H1 (cell line): Measurements from ENCODE around the gene SPECC1. TPM values are rescaled to one million over a fixed set of nuclear protein-coding genes. Genes with fewer than 3 reads are reported as not detected.

Experiments
- EGR1 ChIP-seq: IDR thresholded peaks from 2 replicates; pipeline ENCODE4 v1.6.1; 2011; ENCODE audit warnings: low read depth, low read length, borderline replicate concordance
- polyA plus RNA-seq, 7 experiments: library from polyadenylated mRNA; depleted of rRNA in 3 of 7; stranded (reverse) in 5 of 7; unstranded in 2 of 7; fragments of >200 nt in 5 of 7; fragments of 200-250 nt in 2 of 7; gene quantifications; 1 replicate in 5 of 7; 2 replicates in 1 of 7; 4 replicates in 1 of 7; pipeline versions ENCODE4 v1.2.1 to v1.2.3, GENCODE V29; 2011 to 2013; ENCODE audit warnings: missing spikeins in 2 of 7, mixed read lengths in 2 of 7
- total RNA-seq: library from RNA; stranded (reverse); fragmentation: NEBNext Ultra II Directional; extraction: Animal tissue kit (Norgen Biotek cat#: 25700); gene quantifications from 2 replicates; pipeline ENCODE4 v1.2.1, GENCODE V29; 2021
- TF ChIP-seq, protein P1 (sequence below): fragments of 300-600 bp; sonication (generic); IDR thresholded peaks from 2 replicates; pipeline ENCODE4 v1.7.1; 2012; ENCODE audit warnings: low read length, moderate library complexity, mild to moderate bottlenecking, inconsistent platforms; ENCODE audit not compliant: insufficient replicate concordance

SPECC1 gene
- total and polyA plus RNA-seq, 2 of the 8 experiments (the other 6 are each of a cell fraction or from before 2014, with no cell fraction given) = 35.8 to 87.9 TPM

DNA sequence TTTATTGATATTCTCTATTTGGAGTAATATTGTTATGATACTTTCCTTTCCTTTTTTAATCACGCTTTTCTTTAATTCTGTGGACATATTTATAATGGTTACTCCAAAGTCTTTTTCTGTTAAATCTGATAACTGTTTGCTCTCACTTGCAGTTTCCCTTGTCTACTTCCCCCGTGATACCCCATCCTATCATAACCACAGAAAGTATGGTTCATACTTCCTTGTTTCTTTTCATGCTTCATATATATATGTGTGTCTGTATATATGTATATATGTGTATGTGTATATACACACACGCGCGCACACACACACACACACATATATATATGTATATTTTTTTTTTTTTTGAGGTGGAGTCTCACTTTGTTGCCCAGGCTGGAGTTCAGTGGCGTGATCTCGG, 23.5 kb downstream of the SPECC1 start (continued):
- TF ChIP-seq, protein P1, sequence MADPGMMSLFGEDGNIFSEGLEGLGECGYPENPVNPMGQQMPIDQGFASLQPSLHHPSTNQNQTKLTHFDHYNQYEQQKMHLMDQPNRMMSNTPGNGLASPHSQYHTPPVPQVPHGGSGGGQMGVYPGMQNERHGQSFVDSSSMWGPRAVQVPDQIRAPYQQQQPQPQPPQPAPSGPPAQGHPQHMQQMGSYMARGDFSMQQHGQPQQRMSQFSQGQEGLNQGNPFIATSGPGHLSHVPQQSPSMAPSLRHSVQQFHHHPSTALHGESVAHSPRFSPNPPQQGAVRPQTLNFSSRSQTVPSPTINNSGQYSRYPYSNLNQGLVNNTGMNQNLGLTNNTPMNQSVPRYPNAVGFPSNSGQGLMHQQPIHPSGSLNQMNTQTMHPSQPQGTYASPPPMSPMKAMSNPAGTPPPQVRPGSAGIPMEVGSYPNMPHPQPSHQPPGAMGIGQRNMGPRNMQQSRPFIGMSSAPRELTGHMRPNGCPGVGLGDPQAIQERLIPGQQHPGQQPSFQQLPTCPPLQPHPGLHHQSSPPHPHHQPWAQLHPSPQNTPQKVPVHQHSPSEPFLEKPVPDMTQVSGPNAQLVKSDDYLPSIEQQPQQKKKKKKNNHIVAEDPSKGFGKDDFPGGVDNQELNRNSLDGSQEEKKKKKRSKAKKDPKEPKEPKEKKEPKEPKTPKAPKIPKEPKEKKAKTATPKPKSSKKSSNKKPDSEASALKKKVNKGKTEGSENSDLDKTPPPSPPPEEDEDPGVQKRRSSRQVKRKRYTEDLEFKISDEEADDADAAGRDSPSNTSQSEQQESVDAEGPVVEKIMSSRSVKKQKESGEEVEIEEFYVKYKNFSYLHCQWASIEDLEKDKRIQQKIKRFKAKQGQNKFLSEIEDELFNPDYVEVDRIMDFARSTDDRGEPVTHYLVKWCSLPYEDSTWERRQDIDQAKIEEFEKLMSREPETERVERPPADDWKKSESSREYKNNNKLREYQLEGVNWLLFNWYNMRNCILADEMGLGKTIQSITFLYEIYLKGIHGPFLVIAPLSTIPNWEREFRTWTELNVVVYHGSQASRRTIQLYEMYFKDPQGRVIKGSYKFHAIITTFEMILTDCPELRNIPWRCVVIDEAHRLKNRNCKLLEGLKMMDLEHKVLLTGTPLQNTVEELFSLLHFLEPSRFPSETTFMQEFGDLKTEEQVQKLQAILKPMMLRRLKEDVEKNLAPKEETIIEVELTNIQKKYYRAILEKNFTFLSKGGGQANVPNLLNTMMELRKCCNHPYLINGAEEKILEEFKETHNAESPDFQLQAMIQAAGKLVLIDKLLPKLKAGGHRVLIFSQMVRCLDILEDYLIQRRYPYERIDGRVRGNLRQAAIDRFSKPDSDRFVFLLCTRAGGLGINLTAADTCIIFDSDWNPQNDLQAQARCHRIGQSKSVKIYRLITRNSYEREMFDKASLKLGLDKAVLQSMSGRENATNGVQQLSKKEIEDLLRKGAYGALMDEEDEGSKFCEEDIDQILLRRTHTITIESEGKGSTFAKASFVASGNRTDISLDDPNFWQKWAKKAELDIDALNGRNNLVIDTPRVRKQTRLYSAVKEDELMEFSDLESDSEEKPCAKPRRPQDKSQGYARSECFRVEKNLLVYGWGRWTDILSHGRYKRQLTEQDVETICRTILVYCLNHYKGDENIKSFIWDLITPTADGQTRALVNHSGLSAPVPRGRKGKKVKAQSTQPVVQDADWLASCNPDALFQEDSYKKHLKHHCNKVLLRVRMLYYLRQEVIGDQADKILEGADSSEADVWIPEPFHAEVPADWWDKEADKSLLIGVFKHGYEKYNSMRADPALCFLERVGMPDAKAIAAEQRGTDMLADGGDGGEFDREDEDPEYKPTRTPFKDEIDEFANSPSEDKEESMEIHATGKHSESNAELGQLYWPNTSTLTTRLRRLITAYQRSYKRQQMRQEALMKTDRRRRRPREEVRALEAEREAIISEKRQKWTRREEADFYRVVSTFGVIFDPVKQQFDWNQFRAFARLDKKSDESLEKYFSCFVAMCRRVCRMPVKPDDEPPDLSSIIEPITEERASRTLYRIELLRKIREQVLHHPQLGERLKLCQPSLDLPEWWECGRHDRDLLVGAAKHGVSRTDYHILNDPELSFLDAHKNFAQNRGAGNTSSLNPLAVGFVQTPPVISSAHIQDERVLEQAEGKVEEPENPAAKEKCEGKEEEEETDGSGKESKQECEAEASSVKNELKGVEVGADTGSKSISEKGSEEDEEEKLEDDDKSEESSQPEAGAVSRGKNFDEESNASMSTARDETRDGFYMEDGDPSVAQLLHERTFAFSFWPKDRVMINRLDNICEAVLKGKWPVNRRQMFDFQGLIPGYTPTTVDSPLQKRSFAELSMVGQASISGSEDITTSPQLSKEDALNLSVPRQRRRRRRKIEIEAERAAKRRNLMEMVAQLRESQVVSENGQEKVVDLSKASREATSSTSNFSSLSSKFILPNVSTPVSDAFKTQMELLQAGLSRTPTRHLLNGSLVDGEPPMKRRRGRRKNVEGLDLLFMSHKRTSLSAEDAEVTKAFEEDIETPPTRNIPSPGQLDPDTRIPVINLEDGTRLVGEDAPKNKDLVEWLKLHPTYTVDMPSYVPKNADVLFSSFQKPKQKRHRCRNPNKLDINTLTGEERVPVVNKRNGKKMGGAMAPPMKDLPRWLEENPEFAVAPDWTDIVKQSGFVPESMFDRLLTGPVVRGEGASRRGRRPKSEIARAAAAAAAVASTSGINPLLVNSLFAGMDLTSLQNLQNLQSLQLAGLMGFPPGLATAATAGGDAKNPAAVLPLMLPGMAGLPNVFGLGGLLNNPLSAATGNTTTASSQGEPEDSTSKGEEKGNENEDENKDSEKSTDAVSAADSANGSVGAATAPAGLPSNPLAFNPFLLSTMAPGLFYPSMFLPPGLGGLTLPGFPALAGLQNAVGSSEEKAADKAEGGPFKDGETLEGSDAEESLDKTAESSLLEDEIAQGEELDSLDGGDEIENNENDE = no peak
- TF ChIP-seq EGR1 = no peak
- TF ChIP-seq, all 59 proteins: peak for 0
